UCSD-AML1 (cell line): ENCODE data around the gene EPS8L2.

Source experiments
- DNase-seq: peaks from one replicate; lab custom pipeline; 2025; ENCODE audit not compliant: unreplicated experiment; lab: John Stamatoyannopoulos, UW

Gene EPS8L2

GRCh38 chr11:774873-775592, 69.0 kb downstream of the EPS8L2 start:
- no peak for DNase-seq

DNA sequence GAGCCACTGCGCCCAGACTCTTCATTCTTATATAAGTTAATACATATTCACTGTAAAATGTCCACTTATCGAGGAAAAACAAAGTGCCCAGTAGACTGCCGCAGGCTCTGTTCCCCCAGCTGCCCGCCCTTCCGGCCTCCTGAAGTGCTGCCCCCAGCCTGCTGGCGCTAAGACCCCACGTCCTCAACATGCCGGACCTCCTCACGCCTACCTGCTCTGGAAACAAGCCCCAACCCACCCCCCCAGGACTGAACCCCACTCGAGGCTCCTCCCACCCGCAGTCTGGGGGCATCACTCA, 70.2 kb downstream of the EPS8L2 start:
- no peak for DNase-seq

- DNase-seq: peak; percentile 61
Measured at GRCh38 chr11:776561-777287, 70.7 kb downstream of the EPS8L2 start.
